Measurements from ENCODE around the gene FRAS1. TPM values are rescaled to one million over a fixed set of nuclear protein-coding genes. Genes with fewer than 3 reads are reported as not detected.

Gene FRAS1
- total and polyA plus RNA-seq, 2 of the 8 experiments (the other 6 are each of a cell fraction or from before 2014, with no cell fraction given): 38.5 to 109 TPM

DNA sequence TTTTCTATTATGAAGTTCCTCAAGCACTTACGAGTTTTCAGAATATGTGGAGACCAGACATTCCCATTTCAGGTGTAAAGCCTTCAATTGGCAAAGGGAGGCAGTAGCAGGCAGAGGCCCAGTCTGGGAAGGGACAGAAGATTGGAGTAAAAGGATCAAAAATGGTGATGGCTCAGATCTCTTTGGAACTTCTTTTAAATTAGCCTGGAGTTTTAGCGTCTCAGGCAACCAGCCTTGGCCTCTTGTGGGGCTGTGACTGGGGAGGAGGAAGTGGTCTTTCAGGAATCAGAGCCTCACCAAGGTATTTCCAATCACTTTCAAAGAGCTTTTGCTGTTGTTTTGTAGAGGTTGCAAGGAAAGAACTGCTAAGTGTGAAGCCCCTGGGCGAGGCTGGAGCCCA, 239.1 kb downstream of the FRAS1 start:
- Histone ChIP-seq H2BK12ac (ENCODE audit: low read depth, low read length) (no peak overlapping the region), H3K23me2 (ENCODE audit: low read depth, low read length) (no peaks in the 10 kb centered on the region), H3K18ac (ENCODE audit: extremely low read depth, low read length) (no peak overlapping the region), H2AK5ac (ENCODE audit: low read depth, low read length) (no peak overlapping the region), H2BK5ac (ENCODE audit: low read depth, low read length) (no peak overlapping the region), H3K9me3 (ENCODE audit: insufficient read depth in 2 of 2, low read depth in 1 of 2, low read length in 1 of 2) (no peaks in the 10 kb centered on the region), H3K56ac (replicated peaks; ENCODE audit: insufficient read length, low read depth, low read length) (no peak overlapping the region), H4K8ac (ENCODE audit: extremely low read depth, insufficient read depth, low read length) (no peak overlapping the region), H3K79me1 (ENCODE audit: low read depth, low read length) (peaks cover 2% of the 10 kb centered on the region; the same call in 1 of the 2 replicates), H3K27me3 (replicated peaks in 1 of 4; ENCODE audit: control insufficient read depth in 3 of 4, extremely low read depth in 1 of 4, insufficient read depth in 3 of 4, low read length in 3 of 4) (no peaks in the 10 kb centered on the region), H3K36me3 (ENCODE audit: control insufficient read depth in 2 of 4, insufficient read depth in 4 of 4, low read length in 3 of 4) (peaks cover 0 to 34% (median 13%) of the 10 kb centered on the region in 4 experiments; a peak in 5 of 8 replicates), H4K5ac (ENCODE audit: insufficient read length, low read depth, low read length) (no peak overlapping the region), H3K23ac (ENCODE audit: insufficient read length) (no peak overlapping the region), H3K27ac (ENCODE audit: low read depth, low read length) (no peak overlapping the region), H4K20me1 (replicated peaks in 1 of 2; ENCODE audit: control insufficient read depth in 1 of 2, insufficient read depth in 2 of 2, low read length in 2 of 2) (no peaks in the 10 kb centered on the region), H3K9ac (replicated peaks in 1 of 4; ENCODE audit: extremely low read depth in 1 of 4, low read depth in 3 of 4, low read length in 3 of 4) (no peak overlapping the region), H2BK15ac (ENCODE audit: low read length) (no peak overlapping the region), H2BK20ac (ENCODE audit: low read length) (no peak overlapping the region), H2AFZ (ENCODE audit: low read length) (no peak overlapping the region), H3K14ac (ENCODE audit: insufficient read length) (no peak overlapping the region), H2BK120ac (replicated peaks; ENCODE audit: low read depth, low read length) (no peak overlapping the region), H3K79me2 (ENCODE audit: control insufficient read depth in 1 of 2, insufficient read depth in 2 of 2, low read length in 2 of 2) (no peaks in the 10 kb centered on the region), H3K4me1 (replicated peaks in 1 of 4; ENCODE audit: control insufficient read depth in 3 of 4, insufficient read depth in 4 of 4, low read length in 3 of 4) (no peaks in the 10 kb centered on the region), H3K4me3 (ENCODE audit: extremely low read depth in 1 of 4, insufficient read depth in 2 of 4, low read depth in 3 of 4, low read length in 4 of 4) (no peak overlapping the region), H3K4ac (replicated peaks; ENCODE audit: insufficient read length, low read depth, low read length) (no peak overlapping the region), H4K91ac (replicated peaks; ENCODE audit: insufficient read length, low read length) (no peak overlapping the region), H3K4me2 (ENCODE audit: insufficient read depth in 1 of 2, low read depth in 2 of 2, low read length in 2 of 2) (no peak overlapping the region)
- ChIA-PET POLR2A (ENCODE audit: partially characterized antibody) (interaction anchor here (1.7 kb wide), 1 partner anchor 30 kb away, joined by 3 read pairs; no protein-coding TSS in a partner anchor), CTCF (ENCODE audit: partially characterized antibody) (interaction anchor here (0.6 to 1.7 kb wide), 9 partner anchors 20 to 365 kb away, joined by 3 to 5 read pairs (median 3); partner anchors contain the start of gene FRAS1)
- DNase-seq (ENCODE audit: low read depth in 1 of 2, low spot score in 2 of 2): no peak
- no peak for FAIRE-seq
- 91% methylated on average over 3 of the region's 3 CpGs; no CpG with 5 or more reads in 1 of the 2 experiments for WGBS, 2 experiments (ENCODE audit: extremely low coverage in 1 of 2, insufficient coverage in 1 of 2, insufficient read length in 1 of 2, insufficient replicate concordance in 2 of 2, low coverage in 1 of 2, low lambda C conversion rate in 2 of 2, missing lambda C conversion rate in 1 of 2)
- TF ChIP-seq, protein P1, sequence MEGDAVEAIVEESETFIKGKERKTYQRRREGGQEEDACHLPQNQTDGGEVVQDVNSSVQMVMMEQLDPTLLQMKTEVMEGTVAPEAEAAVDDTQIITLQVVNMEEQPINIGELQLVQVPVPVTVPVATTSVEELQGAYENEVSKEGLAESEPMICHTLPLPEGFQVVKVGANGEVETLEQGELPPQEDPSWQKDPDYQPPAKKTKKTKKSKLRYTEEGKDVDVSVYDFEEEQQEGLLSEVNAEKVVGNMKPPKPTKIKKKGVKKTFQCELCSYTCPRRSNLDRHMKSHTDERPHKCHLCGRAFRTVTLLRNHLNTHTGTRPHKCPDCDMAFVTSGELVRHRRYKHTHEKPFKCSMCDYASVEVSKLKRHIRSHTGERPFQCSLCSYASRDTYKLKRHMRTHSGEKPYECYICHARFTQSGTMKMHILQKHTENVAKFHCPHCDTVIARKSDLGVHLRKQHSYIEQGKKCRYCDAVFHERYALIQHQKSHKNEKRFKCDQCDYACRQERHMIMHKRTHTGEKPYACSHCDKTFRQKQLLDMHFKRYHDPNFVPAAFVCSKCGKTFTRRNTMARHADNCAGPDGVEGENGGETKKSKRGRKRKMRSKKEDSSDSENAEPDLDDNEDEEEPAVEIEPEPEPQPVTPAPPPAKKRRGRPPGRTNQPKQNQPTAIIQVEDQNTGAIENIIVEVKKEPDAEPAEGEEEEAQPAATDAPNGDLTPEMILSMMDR (IDR thresholded peaks at IDR 0.05; ENCODE audit: control extremely low read depth in 1 of 3, insufficient read depth in 1 of 3, low read depth in 1 of 3, low read length in 3 of 3): peak in 2 of 3 experiments; percentile 21 to 26; a peak in 2 of 4 replicates
- TF ChIP-seq RNF2 (IDR thresholded peaks at IDR 0.05; ENCODE audit: borderline replicate concordance, low read depth, low read length, missing control alignments, poor library complexity, severe bottlenecking) (no peak), CHD1 (IDR thresholded peaks at IDR 0.05; ENCODE audit: low read depth, low read length) (no peak), EGR1 (IDR thresholded peaks at IDR 0.05; ENCODE audit: borderline replicate concordance, low read depth, low read length) (no peak), RXRA (IDR thresholded peaks at IDR 0.05; ENCODE audit: insufficient read depth, low read depth, low read length) (no peak), RAD21 (IDR thresholded peaks at IDR 0.05 in 1 of 2, conservative IDR thresholded peaks at IDR 0.05 in 1 of 2; ENCODE audit: low read depth in 2 of 2, low read length in 2 of 2) (peak; percentile 46 to 57), NANOG (IDR thresholded peaks at IDR 0.05; ENCODE audit: insufficient read depth, low read depth, low read length, poor library complexity, severe bottlenecking) (no peak), CBX5 (IDR thresholded peaks at IDR 0.05; ENCODE audit: low read depth, low read length) (no peak), CREB1 (IDR thresholded peaks at IDR 0.05) (no peak), KDM1A (IDR thresholded peaks at IDR 0.05; ENCODE audit: borderline replicate concordance, low read length) (no peak)

Measured in H1 (cell line).